Measurements from ENCODE around the gene TADA3. TPM values are rescaled to one million over a fixed set of nuclear protein-coding genes. Genes with fewer than 3 reads are reported as not detected.
A peak's percentile ranks its signal among the peaks of the same experiment; 100 is the strongest.
"Not testable (repeated sequence)": the region's sequence is repeated elsewhere in the genome, so short reads cannot be mapped to it uniquely, and the experiment has no call there.

TADA3 gene
- total RNA-seq, 1 donor from 2014 or later: 63.4 TPM

DNA sequence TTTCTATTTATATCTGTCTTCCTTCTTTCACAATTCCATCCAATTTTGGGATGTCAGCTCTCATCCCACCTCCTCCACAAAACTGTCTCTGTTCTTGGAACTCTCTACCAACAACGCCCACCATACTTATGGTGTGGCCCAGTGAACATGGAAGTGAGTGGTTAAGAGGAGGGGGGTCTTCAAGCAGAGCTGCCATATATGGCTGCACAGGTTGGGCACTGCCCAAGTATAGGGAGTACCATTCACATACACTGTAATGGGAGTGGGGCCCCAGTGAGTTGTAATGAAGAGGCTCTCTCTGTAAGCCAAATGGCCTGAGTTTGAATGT is 14.6 kb downstream of the TADA3 start:
- peaks cover 13% of the 10 kb centered on the region for H3K36me3 Mint-ChIP-seq (ENCODE audit: unreplicated experiment)
- no peak overlapping the region for H3K4me3 Mint-ChIP-seq (ENCODE audit: unreplicated experiment)
- no peak for DNase-seq (ENCODE audit: extremely low spot score, unreplicated experiment)
- TF ChIP-seq, protein P1, sequence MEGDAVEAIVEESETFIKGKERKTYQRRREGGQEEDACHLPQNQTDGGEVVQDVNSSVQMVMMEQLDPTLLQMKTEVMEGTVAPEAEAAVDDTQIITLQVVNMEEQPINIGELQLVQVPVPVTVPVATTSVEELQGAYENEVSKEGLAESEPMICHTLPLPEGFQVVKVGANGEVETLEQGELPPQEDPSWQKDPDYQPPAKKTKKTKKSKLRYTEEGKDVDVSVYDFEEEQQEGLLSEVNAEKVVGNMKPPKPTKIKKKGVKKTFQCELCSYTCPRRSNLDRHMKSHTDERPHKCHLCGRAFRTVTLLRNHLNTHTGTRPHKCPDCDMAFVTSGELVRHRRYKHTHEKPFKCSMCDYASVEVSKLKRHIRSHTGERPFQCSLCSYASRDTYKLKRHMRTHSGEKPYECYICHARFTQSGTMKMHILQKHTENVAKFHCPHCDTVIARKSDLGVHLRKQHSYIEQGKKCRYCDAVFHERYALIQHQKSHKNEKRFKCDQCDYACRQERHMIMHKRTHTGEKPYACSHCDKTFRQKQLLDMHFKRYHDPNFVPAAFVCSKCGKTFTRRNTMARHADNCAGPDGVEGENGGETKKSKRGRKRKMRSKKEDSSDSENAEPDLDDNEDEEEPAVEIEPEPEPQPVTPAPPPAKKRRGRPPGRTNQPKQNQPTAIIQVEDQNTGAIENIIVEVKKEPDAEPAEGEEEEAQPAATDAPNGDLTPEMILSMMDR (IDR thresholded peaks at IDR 0.05): no peak
- H3K4me1 Mint-ChIP-seq (ENCODE audit: unreplicated experiment): no peaks in the 10 kb centered on the region
- H3K27ac Mint-ChIP-seq (ENCODE audit: unreplicated experiment): no peak overlapping the region
- no peaks in the 10 kb centered on the region for H3K9me3 Mint-ChIP-seq (ENCODE audit: unreplicated experiment)
- no peaks in the 10 kb centered on the region for H3K27me3 Mint-ChIP-seq (ENCODE audit: unreplicated experiment)

DNA sequence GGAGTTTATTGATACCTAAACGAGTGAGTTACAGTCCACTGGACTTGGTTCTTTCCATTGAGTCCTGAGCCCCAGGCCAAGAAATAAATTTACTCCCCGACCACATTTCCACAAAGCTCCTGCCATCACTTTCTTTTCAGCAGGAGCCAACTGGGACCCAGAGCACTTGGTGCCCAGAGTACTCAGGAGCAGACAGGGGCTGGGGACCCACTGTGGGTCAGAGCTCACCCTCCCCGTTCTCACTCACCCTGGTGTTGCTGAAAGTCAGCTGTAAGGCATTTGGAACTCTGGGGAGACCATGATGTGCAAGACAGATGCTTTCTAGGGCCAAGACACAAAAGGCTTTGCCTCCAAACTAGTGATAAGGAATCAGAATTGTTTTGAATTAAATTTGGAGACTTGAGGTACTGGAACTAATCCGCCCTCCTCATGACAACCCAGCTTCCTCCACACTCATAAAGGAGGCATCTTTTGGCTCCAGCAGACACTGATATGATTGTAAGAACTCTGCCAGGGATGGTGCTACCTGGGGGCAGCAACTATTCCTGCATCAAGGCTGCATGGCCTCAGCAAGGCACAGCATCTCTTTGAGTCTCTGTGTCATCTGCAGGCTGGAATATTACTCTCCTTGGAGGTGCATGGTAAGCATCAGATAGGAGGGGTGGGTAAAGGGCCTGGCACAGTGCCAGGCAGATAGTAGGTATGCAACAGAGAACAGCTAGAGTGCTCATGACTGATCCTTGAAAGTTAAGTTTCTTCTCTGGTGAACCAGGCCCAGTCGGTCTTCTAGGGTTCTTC is 15.2 kb downstream of the TADA3 start:
- Mint-ChIP-seq H3K9me3 (ENCODE audit: unreplicated experiment) (no peaks in the 10 kb centered on the region), H3K36me3 (ENCODE audit: unreplicated experiment) (peaks cover 10% of the 10 kb centered on the region), H3K4me3 (ENCODE audit: unreplicated experiment) (no peak overlapping the region), H3K27me3 (ENCODE audit: unreplicated experiment) (no peaks in the 10 kb centered on the region), H3K4me1 (ENCODE audit: unreplicated experiment) (no peaks in the 10 kb centered on the region), H3K27ac (ENCODE audit: unreplicated experiment) (no peak overlapping the region)
- TF ChIP-seq, protein P1 (IDR thresholded peaks at IDR 0.05): no peak
- DNase-seq (ENCODE audit: extremely low spot score, unreplicated experiment): no peak

DNA sequence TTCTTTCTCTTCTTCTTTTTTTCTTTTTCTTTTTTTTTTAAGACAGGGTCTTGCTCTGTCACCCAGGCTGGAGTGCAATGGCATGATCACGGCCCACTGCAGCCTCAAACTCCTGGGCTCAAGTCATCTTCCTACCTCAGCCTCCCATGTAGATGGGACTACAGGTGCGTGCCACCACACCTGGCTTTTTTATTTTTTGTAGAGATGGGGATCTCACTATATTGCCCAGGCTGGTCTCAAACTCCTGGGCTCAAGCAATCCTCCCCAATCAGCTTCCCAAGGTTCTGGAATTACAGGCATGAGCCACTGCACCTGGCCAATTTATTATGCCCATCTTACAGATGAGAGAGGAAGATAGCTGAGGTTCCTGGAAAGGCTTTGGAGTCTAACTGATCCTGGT is 21.3 kb downstream of the TADA3 start:
- Mint-ChIP-seq H3K4me1 (ENCODE audit: unreplicated experiment) (peaks cover 29% of the 10 kb centered on the region), H3K4me3 (ENCODE audit: unreplicated experiment) (peak overlapping the region; percentile 52)
- not testable (repeated sequence) for H3K9me3 Mint-ChIP-seq (ENCODE audit: unreplicated experiment); H3K27me3 Mint-ChIP-seq (ENCODE audit: unreplicated experiment); H3K27ac Mint-ChIP-seq (ENCODE audit: unreplicated experiment); H3K36me3 Mint-ChIP-seq (ENCODE audit: unreplicated experiment); DNase-seq (ENCODE audit: extremely low spot score, unreplicated experiment)

DNA sequence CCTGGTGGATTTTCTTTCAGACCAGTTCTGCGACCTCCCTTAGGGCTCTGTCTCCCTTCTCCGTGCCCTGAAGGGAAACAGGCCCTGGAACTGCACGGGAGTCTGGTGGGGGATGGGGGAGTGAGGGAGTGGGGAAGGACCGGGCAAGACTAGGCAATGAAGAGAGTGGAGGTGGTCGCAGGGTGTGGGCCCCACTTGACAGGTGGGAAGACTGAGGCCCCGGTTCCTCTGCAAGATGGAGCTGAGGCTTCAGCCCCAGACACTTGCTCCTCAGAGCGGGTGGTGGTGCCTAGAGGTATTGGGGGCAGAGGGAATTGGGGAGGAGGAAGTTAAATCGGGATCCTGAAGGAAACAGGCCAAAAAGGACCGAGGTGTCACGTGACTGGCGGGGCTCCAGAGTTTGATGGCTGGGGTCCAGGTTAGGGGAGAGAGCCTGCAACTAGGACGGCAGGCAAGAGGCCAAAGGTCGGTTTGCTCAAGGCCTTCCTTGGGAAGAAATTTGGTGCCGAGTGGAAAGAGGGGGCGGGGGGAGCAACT is 21.9 kb downstream of the TADA3 start:
- peaks cover 29% of the 10 kb centered on the region for H3K4me1 Mint-ChIP-seq (ENCODE audit: unreplicated experiment)
- no peaks in the 10 kb centered on the region for H3K36me3 Mint-ChIP-seq (ENCODE audit: unreplicated experiment)
- TF ChIP-seq, protein P1 (IDR thresholded peaks at IDR 0.05): no peak
- H3K4me3 Mint-ChIP-seq (ENCODE audit: unreplicated experiment): peak overlapping the region; percentile 29
- H3K27ac Mint-ChIP-seq (ENCODE audit: unreplicated experiment): no peak overlapping the region
- DNase-seq (ENCODE audit: extremely low spot score, unreplicated experiment): no peak
- H3K9me3 Mint-ChIP-seq (ENCODE audit: unreplicated experiment): no peaks in the 10 kb centered on the region
- no peaks in the 10 kb centered on the region for H3K27me3 Mint-ChIP-seq (ENCODE audit: unreplicated experiment)

DNA sequence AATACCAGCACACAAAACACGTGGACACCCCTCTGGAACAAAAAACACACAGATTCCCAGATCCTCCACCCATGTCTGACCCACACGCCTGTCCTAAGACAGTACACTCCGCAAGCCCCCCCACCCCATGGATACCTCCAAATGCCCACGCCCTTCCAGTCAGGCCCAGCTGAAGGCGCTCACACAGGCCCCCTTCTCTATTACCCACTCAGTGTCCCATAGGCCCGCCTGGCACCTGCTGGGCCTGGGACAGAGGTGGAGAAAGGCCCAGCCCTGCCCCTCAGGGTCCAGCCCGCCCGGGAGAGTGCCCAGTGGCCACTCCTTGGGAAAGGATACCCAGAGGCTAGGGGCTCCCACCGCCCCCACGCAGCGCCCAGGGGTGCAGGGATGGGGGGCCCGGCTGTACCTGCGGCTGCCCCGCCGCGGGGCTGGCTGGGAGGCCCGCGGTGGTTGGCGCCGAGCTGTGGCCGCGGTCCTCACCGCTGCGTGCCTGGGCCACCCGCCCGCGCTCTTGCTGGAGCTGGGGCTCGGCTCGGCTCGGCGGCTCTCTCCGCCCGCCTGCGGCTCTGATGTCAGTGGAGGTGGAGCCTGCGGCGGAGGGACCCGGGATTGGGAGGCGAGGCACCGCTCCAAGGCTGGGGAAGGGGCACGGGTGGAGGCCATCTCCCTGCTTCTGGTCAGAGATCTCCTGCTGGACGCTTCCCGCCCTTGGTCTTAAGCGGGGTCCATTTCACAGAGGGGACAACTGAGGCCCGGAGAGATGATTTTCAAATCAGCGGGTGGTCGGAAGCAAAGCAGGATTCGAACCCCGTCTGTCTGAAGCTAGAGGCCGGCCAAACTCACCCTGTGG is 22.6 kb downstream of the TADA3 start, which contains the start of gene CAMK1:
CAMK1 (minus strand) TSS at position 522 of the 850 bp plus-strand sequence. CDS start 2,198 bp downstream, outside the sequence.
- no peaks in the 10 kb centered on the region for H3K27me3 Mint-ChIP-seq (ENCODE audit: unreplicated experiment)
- H3K4me3 Mint-ChIP-seq (ENCODE audit: unreplicated experiment): peak within 1 kb of the TSS; percentile 73
- H3K4me1 Mint-ChIP-seq (ENCODE audit: unreplicated experiment): peaks cover 29% of the 10 kb centered on the region
- TF ChIP-seq, protein P1 (IDR thresholded peaks at IDR 0.05): no peak
- no peaks in the 10 kb centered on the region for H3K9me3 Mint-ChIP-seq (ENCODE audit: unreplicated experiment)
- H3K36me3 Mint-ChIP-seq (ENCODE audit: unreplicated experiment): no peaks in the 10 kb centered on the region
- peak; percentile 92 for DNase-seq (ENCODE audit: extremely low spot score, unreplicated experiment)
- peak within 1 kb of the TSS; percentile 74 for H3K27ac Mint-ChIP-seq (ENCODE audit: unreplicated experiment)

All from osteocyte (in vitro differentiated cells).